D721Med (cell line): ENCODE measurements around the gene PCBP2.
A peak's percentile ranks its signal among the peaks of the same experiment; 100 is the strongest.
"Not testable (repeated sequence)": the region's sequence is repeated elsewhere in the genome, so short reads cannot be mapped to it uniquely, and the experiment has no call there.

ENCODE experiments used
- DNase-seq: peaks from one replicate; pipeline ENCODE4 v3.0.0; 2011; ENCODE audit warnings: low spot score; ENCODE audit not compliant: insufficient read length
- FAIRE-seq: peaks from 2 replicates; lab custom pipeline; 2011; peaks lifted over from hg19 to GRCh38; lab: Jason Lieb, UNC
- TF ChIP-seq, protein P1 (sequence below): IDR thresholded peaks from 2 replicates; pipeline ENCODE4 v1.5.1; 2012; ENCODE audit warnings: mild to moderate bottlenecking, control low read depth; ENCODE audit not compliant: insufficient read depth; ENCODE audit errors: missing control alignments

The PCBP2 gene

DNA sequence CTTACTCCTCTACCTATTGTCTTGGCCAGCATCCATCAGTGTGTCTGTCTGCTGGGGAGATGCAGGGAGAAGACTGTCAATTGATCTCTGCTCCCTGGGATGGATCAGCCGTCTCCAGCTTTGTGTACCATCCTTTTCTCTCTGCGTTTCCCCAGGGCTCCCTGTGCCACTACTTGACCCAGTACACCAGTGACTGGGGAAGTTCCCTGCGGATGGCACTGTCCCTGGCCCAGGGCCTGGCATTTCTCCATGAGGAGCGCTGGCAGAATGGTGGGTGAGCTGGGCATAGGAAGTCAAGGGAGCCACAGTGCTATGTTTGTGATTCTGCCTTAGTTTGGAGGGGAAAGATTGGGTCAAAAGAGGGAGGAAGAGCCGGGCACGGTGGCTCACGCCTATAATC, 23.2 kb upstream of the PCBP2 start:
- FAIRE-seq (no peak), DNase-seq (no peak)
- TF ChIP-seq, protein P1, sequence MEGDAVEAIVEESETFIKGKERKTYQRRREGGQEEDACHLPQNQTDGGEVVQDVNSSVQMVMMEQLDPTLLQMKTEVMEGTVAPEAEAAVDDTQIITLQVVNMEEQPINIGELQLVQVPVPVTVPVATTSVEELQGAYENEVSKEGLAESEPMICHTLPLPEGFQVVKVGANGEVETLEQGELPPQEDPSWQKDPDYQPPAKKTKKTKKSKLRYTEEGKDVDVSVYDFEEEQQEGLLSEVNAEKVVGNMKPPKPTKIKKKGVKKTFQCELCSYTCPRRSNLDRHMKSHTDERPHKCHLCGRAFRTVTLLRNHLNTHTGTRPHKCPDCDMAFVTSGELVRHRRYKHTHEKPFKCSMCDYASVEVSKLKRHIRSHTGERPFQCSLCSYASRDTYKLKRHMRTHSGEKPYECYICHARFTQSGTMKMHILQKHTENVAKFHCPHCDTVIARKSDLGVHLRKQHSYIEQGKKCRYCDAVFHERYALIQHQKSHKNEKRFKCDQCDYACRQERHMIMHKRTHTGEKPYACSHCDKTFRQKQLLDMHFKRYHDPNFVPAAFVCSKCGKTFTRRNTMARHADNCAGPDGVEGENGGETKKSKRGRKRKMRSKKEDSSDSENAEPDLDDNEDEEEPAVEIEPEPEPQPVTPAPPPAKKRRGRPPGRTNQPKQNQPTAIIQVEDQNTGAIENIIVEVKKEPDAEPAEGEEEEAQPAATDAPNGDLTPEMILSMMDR, result no peak

DNA sequence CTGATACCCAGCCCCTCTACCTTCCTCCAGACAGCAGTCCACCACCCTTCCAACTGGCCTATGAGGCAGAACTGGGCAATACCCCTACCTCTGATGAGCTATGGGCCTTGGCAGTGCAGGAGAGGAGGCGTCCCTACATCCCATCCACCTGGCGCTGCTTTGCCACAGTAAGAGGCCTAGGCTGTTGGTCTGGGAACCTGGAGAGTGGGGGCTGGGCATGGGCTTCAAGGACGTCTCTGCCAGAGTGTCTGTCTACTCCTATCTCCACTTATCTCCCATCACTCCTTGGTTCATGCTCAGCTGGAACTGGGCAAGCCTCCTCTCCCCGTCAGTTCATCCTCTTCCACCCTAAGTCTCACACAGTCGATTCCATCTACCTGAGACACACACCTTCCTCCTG, 21.8 kb upstream of the PCBP2 start:
- TF ChIP-seq, protein P1, result no peak
- FAIRE-seq, result no peak
- DNase-seq, result no peak

DNA sequence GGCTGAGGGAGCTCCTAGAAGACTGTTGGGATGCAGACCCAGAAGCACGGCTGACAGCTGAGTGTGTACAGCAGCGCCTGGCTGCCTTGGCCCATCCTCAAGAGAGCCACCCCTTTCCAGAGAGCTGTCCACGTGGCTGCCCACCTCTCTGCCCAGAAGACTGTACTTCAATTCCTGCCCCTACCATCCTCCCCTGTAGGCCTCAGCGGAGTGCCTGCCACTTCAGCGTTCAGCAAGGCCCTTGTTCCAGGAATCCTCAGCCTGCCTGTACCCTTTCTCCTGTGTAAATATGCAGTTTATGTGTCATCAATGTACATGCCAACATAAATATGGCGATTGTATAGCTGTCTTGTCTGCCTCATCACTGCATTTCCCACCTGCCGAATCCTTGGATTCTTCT, 20.7 kb upstream of the PCBP2 start:
- no peak for FAIRE-seq
- TF ChIP-seq, protein P1, result no peak
- DNase-seq, result no peak

DNA sequence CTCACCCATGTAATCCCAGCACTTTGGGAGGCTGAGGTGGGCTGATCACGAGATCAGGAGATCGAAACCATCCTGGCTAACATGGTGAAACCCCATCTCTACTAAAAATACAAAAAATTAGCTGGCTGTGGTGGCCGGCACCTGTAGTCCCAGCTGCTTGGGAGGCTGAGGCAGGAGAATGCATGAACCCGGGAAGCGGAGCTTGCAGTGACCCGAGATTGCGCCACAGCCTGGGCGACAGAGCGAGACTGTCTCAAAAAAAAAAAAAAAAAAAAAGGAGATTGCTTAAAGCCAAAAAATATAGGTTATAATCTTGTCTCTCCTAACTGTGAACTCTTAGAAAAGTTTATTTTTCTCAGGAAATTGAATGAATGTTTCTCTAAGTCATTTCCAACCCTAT, 16.6 kb upstream of the PCBP2 start:
- DNase-seq, FAIRE-seq: not testable (repeated sequence)

DNA sequence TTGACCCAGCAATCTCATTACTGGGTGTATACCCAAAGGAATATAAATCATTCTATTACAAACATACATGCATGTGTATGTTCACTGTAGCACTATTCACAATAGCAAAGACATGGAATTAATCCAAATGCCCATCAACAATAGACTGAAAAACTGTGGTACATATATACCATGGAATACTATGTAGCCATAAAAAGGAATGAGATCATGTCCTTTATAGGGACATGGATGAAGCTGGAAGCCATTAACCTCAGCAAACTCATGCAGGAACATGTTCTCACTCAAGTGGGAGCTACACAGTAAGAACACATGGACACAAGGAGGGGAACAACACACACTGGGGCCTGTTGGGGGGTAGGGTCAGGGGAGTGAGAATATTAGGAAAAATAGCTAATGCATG, 12.3 kb upstream of the PCBP2 start:
- FAIRE-seq, DNase-seq: not testable (repeated sequence)

DNA sequence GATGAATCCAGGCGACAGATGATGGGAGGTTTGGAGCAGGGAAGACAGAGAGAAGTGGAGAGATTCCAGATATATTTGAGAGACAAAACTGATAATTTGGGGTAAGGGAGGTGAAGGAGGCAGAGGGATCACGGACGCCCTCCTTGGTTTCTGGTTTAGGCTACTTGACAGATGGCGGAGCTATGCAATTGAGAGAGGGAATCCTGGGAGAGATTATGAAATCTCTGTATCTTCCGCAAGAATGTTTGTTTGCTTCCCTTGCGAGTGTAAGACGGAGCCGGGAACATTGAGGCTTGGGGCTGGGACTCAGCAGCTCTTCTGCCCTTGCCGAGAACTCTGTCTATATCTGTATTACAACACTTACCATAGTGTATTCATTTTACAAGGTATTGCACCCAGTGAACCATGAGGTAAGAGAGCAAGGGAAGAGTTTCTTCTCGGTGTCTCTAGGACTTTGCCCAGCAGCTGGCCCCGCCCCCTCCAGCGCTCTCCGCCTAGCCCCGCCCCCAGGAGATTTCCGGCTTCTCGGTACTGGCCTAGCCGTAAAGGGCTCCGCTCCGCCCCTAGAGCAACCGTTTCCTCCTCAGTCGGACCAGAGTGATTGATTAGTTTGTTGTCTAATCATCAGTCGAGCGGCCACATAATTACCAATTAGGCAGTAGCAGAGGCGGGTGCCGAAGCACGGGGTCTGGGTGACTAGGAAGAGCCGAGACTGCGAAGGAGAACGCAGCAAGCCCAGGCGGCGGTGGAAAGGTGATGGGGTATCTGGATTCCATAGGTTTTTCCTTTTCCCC, 10.7 kb upstream of the PCBP2 start, which contains the start of gene PRR13:
Gene PRR13, plus strand, starts transcription at position 695 of the 794 bp plus-strand sequence. CDS start 981 bp downstream, outside the sequence.
- DNase-seq, result peak; percentile 89
- TF ChIP-seq, protein P1, result no peak
- no peak for FAIRE-seq

DNA sequence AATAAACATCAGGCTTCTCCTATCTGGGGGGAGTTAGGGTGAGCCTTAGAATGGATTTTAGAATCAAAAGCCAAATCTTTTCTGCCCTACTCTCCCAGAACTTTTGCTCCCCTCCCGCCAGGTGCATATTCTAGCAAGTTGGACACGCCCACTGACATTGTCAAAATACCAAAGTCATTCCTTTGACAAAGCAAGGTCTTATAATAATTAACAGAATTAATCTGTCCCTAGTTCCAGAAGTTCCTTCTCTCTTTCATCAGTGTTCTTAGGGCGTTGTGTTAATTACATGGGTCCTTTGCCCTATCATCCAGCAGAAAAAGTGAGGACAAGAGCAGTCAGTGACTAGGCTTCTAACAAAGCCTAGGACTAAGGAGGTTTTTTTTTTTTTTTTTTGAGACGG, 7.9 kb upstream of the PCBP2 start:
- DNase-seq (no peak), FAIRE-seq (no peak)

DNA sequence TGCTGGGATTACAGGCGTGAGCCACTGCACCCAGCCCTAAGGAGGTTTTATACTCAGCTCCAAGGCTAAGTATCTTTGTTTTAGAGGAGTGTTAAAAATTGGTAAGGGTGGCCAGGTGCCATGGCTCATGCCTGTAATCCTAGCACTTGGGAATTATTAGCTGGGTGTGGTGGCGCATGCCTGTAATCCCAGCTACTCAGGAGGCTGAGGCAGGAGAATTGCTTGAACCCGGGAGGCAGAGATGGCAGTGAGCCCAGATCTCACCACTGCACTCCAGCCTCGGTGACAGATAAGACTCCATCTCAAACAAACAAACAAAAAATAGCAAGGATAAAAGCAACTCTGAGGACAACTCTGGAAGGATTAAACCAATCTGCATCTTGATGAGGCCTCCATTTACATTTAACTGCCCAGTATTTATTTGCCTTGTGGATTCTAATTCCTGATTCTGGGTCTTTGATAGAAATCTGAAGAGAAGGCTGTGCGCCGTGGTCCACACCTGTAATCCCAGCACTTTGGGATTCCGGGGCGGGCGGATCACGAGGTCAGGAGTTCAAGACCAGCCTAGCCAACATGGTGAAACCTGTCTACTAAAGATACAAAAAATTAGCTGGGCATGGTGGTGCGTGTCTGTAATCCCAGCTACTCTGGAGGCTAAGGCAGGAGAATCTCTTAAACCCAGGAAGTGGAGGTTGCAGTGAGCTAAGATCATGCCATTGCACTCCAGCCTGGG, 7.1 kb upstream of the PCBP2 start:
- not testable (repeated sequence) for FAIRE-seq, DNase-seq

More for the DNA sequence above, 7.9 kb upstream of the PCBP2 start:
- TF ChIP-seq, protein P1, result no peak
